HCT116 (cell line): ENCODE data around the gene ATG9A. TPM values are rescaled to one million over a fixed set of nuclear protein-coding genes. Genes with fewer than 3 reads are reported as not detected.

Source experiments
- ATAC-seq: fragments of 200-7000 bp; cut with Tn5 transposase; 2 replicates; pipeline ENCODE4 v1.9.1; 2020; ENCODE audit warnings: mild to moderate bottlenecking, moderate library complexity
- BruUV-seq: library from RNA; stranded (reverse); fragments of 400-500 nt; replicated peaks from 2 replicates; lab custom pipeline; 2021; lab: Mats Ljungman, UMichigan
- CTCF ChIA-PET: fragments of 300-600 bp; sonication (Branson Sonifier 250); formaldehyde crosslinking; loops from one replicate; lab custom pipeline; 2021; ENCODE audit warnings: antibody characterized with exemption; lab: Charles Lee
- POLR2A ChIA-PET: fragments of 300-600, 350-600 bp; sonication (Branson Sonifier 250); formaldehyde crosslinking; loops from one replicate; lab custom pipeline; 2021; ENCODE audit warnings: antibody characterized with exemption; lab: Charles Lee
- RAD21 ChIA-PET, 2 experiments: fragments of 300-600 bp; sonication (Branson Sonifier 250); formaldehyde crosslinking; loops; one replicate each; lab custom pipeline; 2023; ENCODE audit warnings: low total read pairs in 2 of 2; ENCODE audit not compliant: uncharacterized antibody in 2 of 2, unreplicated experiment in 2 of 2, low non-redundant PET in 1 of 2; lab: Charles Lee
- DNase-seq: peaks from one replicate; pipeline ENCODE4 v3.0.0-alpha.2; 2010; ENCODE audit warnings: low read depth, low spot score
- H2AFZ ChIP-seq: fragments of 200-600 bp; shearing (Covaris generic), sonication (generic); 2 replicates; pipeline ENCODE4 v1.6.1; 2017; ENCODE audit warnings: low read depth, mixed run types, mixed read lengths, antibody characterized with exemption, low read length; ENCODE audit not compliant: poor library complexity, severe bottlenecking
- H3K27ac ChIP-seq: 2 replicates; pipeline ENCODE4 v1.5.1; 2012; ENCODE audit warnings: low read depth, low read length
- H3K27me3 ChIP-seq: fragments of 200-600 bp; sonication (generic); 2 replicates; pipeline ENCODE4 v1.6.1; 2016; ENCODE audit warnings: mixed run types, low read length, mixed read lengths; ENCODE audit not compliant: insufficient read depth
- H3K36me3 ChIP-seq, 2 experiments: fragments of 200-500 bp in 1 of 2; fragments of 200-600 bp in 1 of 2; sonication (Bioruptor generic) in 1 of 2; sonication (generic) in 1 of 2; 2 replicates each; pipeline versions ENCODE4 v1.5.1 to v1.6.1; 2014 to 2016; ENCODE audit warnings: low read length in 2 of 2, inconsistent platforms in 1 of 2, mixed read lengths in 1 of 2, mixed run types in 1 of 2; ENCODE audit not compliant: insufficient read depth in 2 of 2, control insufficient read depth in 1 of 2
- H3K4me1 ChIP-seq, 2 experiments: fragments of 200-600 bp in 1 of 2; sonication (generic) in 1 of 2; 2 replicates each; pipeline versions ENCODE4 v1.5.1 to v1.6.1; 2012 to 2017; ENCODE audit warnings: low read length in 2 of 2, inconsistent platforms in 1 of 2, mild to moderate bottlenecking in 1 of 2, mixed read lengths in 1 of 2, mixed run types in 1 of 2, moderate library complexity in 1 of 2; ENCODE audit not compliant: insufficient read depth in 2 of 2, control insufficient read depth in 1 of 2
- H3K4me2 ChIP-seq: fragments of 200-600 bp; sonication (generic); 2 replicates; pipeline ENCODE4 v1.6.1; 2017; ENCODE audit warnings: mixed run types, low read length, mixed read lengths
- H3K4me3 ChIP-seq, 2 experiments: fragments of 200-600 bp in 1 of 2; sonication (generic) in 1 of 2; replicated peaks in 1 of 2; 2 replicates each; pipeline ENCODE4 v1.5.1; 2011 to 2016; ENCODE audit warnings: low read length in 2 of 2, control low read depth in 1 of 2, low read depth in 1 of 2, mild to moderate bottlenecking in 1 of 2, mixed read lengths in 1 of 2, mixed run types in 1 of 2
- H3K79me2 ChIP-seq: fragments of 200-600 bp; sonication (generic); 2 replicates; pipeline ENCODE4 v1.6.1; 2017; ENCODE audit warnings: mild to moderate bottlenecking, mixed run types, low read length, moderate library complexity, mixed read lengths; ENCODE audit not compliant: insufficient read depth
- H3K9ac ChIP-seq: fragments of 200-600 bp; sonication (generic); 2 replicates; pipeline ENCODE4 v1.6.1; 2016; ENCODE audit warnings: low read length, mixed read lengths
- H3K9me2 ChIP-seq: fragments of 200-600 bp; sonication (generic), shearing (Covaris generic); 2 replicates; pipeline ENCODE4 v1.6.1; 2017; ENCODE audit warnings: mixed run types, mild to moderate bottlenecking, moderate library complexity; ENCODE audit not compliant: insufficient read depth
- H3K9me3 ChIP-seq, 2 experiments: fragments of 200-500 bp in 1 of 2; fragments of 200-600 bp in 1 of 2; sonication (Bioruptor generic) in 1 of 2; sonication (generic) in 1 of 2; 2 replicates each; pipeline ENCODE4 v1.6.1; 2014 to 2017; ENCODE audit warnings: low read length in 2 of 2, mixed read lengths in 2 of 2, inconsistent platforms in 1 of 2, low read depth in 1 of 2, mild to moderate bottlenecking in 1 of 2, mixed run types in 1 of 2, moderate library complexity in 1 of 2; ENCODE audit not compliant: control insufficient read depth in 1 of 2, insufficient read depth in 1 of 2
- H4K20me1 ChIP-seq: fragments of 200-600 bp; sonication (generic), shearing (Covaris generic); 2 replicates; pipeline ENCODE4 v1.6.1; 2017; ENCODE audit warnings: mixed run types, mild to moderate bottlenecking, moderate library complexity; ENCODE audit not compliant: insufficient read depth
- CBX3 ChIP-seq: IDR thresholded peaks from 2 replicates; pipeline ENCODE4 v1.6.1; 2012; ENCODE audit warnings: low read depth
- EGR1 ChIP-seq: IDR thresholded peaks from 2 replicates; pipeline ENCODE4 v1.6.1; 2012; ENCODE audit warnings: low read depth
- JUND ChIP-seq: IDR thresholded peaks from 2 replicates; pipeline ENCODE4 v1.6.1; 2012
- POLR2A ChIP-seq: IDR thresholded peaks from 2 replicates; pipeline ENCODE4 v1.7.0; 2011; ENCODE audit warnings: borderline replicate concordance; ENCODE audit not compliant: insufficient read depth, insufficient read length; ENCODE audit errors: extremely low read depth
- POLR2AphosphoS5 ChIP-seq: IDR thresholded peaks from 2 replicates; pipeline ENCODE4 v1.6.1; 2011; ENCODE audit warnings: mild to moderate bottlenecking, low read depth, low read length, moderate library complexity
- SP1 ChIP-seq: IDR thresholded peaks from 2 replicates; pipeline ENCODE4 v1.6.1; 2012; ENCODE audit warnings: low read depth
- TCF7L2 ChIP-seq: IDR thresholded peaks from 2 replicates; pipeline ENCODE4 v1.7.0; 2011; ENCODE audit warnings: borderline replicate concordance, inconsistent platforms; ENCODE audit not compliant: insufficient read depth, insufficient read length; ENCODE audit errors: extremely low read depth
- intact Hi-C: fragments of 100-400 bp; cut with micrococcal nuclease; formaldehyde crosslinking; loops from 2 replicates; pipeline ENCODE4 v1.10.0; 2022
- total RNA-seq: library from RNA; stranded (reverse); gene quantifications from one replicate; pipeline ENCODE4 v1.2.1, GENCODE V29; 2021; ENCODE audit not compliant: unreplicated experiment
- TF ChIP-seq, protein P1 (sequence below): IDR thresholded peaks from 2 replicates; pipeline ENCODE4 v1.6.1; 2012

ATG9A gene
- total RNA-seq, 1 experiment from 2014 or later: 51.8 TPM

DNA sequence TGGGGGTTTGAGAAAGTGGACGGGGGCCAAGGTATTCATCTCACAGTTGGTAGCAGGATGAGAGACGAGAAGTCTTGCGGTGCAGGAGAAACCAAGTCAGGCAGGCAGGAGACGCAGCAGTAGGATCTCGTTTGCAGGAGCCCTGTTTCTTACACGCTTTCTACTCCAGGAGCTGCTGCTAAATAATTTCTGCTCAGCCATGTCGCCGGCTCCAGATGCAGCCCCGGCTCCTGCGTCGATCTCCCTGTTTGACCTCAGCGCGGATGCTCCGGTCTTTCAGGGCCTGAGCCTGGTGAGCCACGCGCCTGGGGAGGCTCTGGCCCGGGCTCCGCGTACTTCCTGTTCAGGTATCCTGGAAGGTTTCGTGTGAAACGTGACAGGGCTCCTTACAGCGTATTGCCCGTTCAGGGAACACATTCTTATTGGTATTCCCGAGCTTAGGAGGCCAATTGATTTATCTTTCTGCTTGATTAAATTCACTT, 664 bp upstream of the ATG9A start:
- BruUV-seq: TSS peak; percentile 76
- intact Hi-C loops: no loop called here

DNA sequence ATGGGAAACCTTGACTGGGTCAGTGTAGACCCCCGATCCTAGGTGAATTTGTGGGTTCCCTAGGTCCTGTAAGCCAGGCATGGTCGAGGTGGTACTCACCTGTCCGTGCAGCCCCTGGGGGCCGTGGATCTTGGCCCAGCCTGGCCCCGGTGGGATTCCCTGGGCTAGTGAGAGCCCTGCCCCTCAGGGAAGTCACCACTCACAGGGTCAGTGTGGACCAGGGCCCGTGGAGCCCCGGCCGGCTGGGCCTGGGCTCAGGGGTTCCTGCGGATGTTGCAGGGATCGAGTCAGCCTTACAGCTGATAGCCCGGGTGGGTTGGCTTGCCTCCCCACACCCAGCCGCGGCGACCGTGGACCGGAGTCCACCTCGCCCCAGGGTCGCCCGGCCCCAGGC, 528 bp downstream of the ATG9A start:
- ChIA-PET RAD21 (no interaction called here), CTCF (interaction anchor here (1.4 to 2.4 kb wide), 2 partner anchors 66 to 249 kb away, joined by 3 to 12 read pairs; no protein-coding TSS in a partner anchor), POLR2A (interaction anchor here (1.0 to 1.9 kb wide), 4 partner anchors 17 to 45 kb away, joined by 3 to 7 read pairs (median 4); partner anchors contain the start of genes GLB1L and STK16)
- Histone ChIP-seq H3K4me1 (peaks cover 6 to 18% of the 10 kb centered on the region in 2 experiments; a peak in 3 of 4 replicates), H4K20me1 (no peaks in the 10 kb centered on the region), H3K36me3 (peaks cover 21 to 34% of the 10 kb centered on the region in 2 experiments; a peak in 3 of 4 replicates), H3K79me2 (peaks cover 27% of the 10 kb centered on the region), H3K9me2 (no peaks in the 10 kb centered on the region), H2AFZ (no peak overlapping the region), H3K9ac (peak overlapping the region; percentile 85), H3K4me3 (peak overlapping the region; percentile 79 to 98), H3K27ac (peak overlapping the region; percentile 78), H3K4me2 (peak overlapping the region; percentile 95), H3K27me3 (no peaks in the 10 kb centered on the region), H3K9me3 (no peaks in the 10 kb centered on the region)
- intact Hi-C loops: loop anchor here (1.0 to 5.0 kb wide), 2 partner anchors 45 to 68 kb away; no protein-coding TSS in a partner anchor
- DNase-seq: no peak
- TF ChIP-seq, protein P1, sequence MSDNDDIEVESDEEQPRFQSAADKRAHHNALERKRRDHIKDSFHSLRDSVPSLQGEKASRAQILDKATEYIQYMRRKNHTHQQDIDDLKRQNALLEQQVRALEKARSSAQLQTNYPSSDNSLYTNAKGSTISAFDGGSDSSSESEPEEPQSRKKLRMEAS: no peak
- TF ChIP-seq POLR2AphosphoS5: peak; percentile 50
- no peak for TF ChIP-seq CBX3
- no peak for TF ChIP-seq EGR1
- TF ChIP-seq POLR2A: no peak
- TF ChIP-seq SP1: no peak
- peak; percentile 27 for ATAC-seq
- no TSS peak for BruUV-seq

More for the DNA sequence above, 664 bp upstream of the ATG9A start:
- no peaks in the 10 kb centered on the region for H3K9me3 ChIP-seq
- peak overlapping the region; percentile 85 for H3K9ac ChIP-seq
- RAD21 ChIA-PET: no interaction called here
- no peaks in the 10 kb centered on the region for H3K9me2 ChIP-seq
- peaks cover 24 to 35% of the 10 kb centered on the region in 2 experiments; a peak in 3 of 4 replicates for H3K36me3 ChIP-seq
- H3K79me2 ChIP-seq: peaks cover 27% of the 10 kb centered on the region
- CTCF ChIA-PET: interaction anchor here (0.9 to 2.4 kb wide), 3 partner anchors 45 to 250 kb away, joined by 3 to 12 read pairs (median 3); no protein-coding TSS in a partner anchor
- no peaks in the 10 kb centered on the region for H3K27me3 ChIP-seq
- ATAC-seq (peak; percentile 16), DNase-seq (no peak)
- peak overlapping the region; percentile 95 for H3K4me2 ChIP-seq
- H3K4me3 ChIP-seq: peak overlapping the region; percentile 79 to 98
- POLR2A ChIA-PET: interaction anchor here (1.3 to 1.9 kb wide), 2 partner anchors 19 to 23 kb away, joined by 4 read pairs; no protein-coding TSS in a partner anchor
- TF ChIP-seq JUND (0 out of 2 replicates have a peak, but pooled peaks have one; percentile 8), TCF7L2 (no peak)
- TF ChIP-seq, protein P1: peak; percentile 53
- H3K4me1 ChIP-seq: peaks cover 6 to 18% of the 10 kb centered on the region in 2 experiments; a peak in 3 of 4 replicates
- H4K20me1 ChIP-seq: no peaks in the 10 kb centered on the region
- peak overlapping the region; percentile 69 for H3K27ac ChIP-seq
- no peak overlapping the region for H2AFZ ChIP-seq
